A673 (cell line): ENCODE measurements around the gene GPR142.

ENCODE experiments used
- EZH2 ChIP-seq: fragments of 200-600 bp; sonication (generic); IDR thresholded peaks from 2 replicates; pipeline ENCODE4 v1.6.1; 2017; ENCODE audit warnings: borderline replicate concordance, low read depth, mild to moderate bottlenecking, mixed read lengths, antibody characterized with exemption, low read length; ENCODE audit not compliant: poor library complexity, severe bottlenecking
- TF ChIP-seq, protein P1 (sequence below): fragments of 300-800, 200-600 bp; sonication (generic); conservative IDR thresholded peaks from 2 replicates; pipeline ENCODE4 v1.5.1; 2017; ENCODE audit warnings: low read depth, mild to moderate bottlenecking, antibody characterized with exemption, low read length, moderate library complexity, mixed read lengths

DNA sequence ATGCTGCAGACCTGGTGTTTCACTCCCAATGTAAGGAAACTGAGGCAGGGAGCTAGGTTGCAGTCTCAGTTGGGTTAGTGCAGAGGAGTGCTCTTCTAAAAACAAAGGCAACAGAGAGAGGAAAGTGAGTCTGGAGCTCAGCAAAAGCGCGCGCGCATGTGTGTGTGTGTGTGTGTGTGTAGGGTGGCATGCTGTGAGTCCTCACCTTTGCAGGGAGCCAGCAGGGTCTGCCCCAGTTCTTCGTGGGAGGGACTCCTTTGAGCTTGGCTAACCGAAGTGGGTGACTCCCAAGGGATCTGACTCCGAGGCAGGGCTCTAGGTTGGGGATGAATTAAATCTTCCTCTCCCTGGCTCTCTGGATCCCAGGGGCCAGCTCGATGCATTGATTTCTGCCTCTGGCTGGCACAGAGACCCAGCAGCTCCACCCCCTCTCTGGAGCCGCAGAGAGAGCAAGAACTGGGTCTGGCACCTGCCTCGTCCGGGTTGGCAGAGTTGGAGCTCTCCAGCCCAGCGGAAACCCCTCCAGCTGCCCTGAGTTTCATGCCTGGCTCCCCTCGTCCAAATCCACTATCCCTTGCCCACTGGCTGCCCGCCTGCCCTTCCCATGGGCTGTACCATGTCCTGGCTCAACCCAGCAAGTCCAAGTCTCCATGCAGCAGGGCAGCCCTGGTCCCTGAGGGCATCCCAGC is 4.4 kb upstream of the GPR142 start:
- TF ChIP-seq, protein P1, sequence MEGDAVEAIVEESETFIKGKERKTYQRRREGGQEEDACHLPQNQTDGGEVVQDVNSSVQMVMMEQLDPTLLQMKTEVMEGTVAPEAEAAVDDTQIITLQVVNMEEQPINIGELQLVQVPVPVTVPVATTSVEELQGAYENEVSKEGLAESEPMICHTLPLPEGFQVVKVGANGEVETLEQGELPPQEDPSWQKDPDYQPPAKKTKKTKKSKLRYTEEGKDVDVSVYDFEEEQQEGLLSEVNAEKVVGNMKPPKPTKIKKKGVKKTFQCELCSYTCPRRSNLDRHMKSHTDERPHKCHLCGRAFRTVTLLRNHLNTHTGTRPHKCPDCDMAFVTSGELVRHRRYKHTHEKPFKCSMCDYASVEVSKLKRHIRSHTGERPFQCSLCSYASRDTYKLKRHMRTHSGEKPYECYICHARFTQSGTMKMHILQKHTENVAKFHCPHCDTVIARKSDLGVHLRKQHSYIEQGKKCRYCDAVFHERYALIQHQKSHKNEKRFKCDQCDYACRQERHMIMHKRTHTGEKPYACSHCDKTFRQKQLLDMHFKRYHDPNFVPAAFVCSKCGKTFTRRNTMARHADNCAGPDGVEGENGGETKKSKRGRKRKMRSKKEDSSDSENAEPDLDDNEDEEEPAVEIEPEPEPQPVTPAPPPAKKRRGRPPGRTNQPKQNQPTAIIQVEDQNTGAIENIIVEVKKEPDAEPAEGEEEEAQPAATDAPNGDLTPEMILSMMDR: no peak
- TF ChIP-seq EZH2: no peak
